ENCODE results near the gene APBA2.
"Not testable (repeated sequence)": the region's sequence is repeated elsewhere in the genome, so short reads cannot be mapped to it uniquely, and the experiment has no call there.

Gene APBA2

DNA sequence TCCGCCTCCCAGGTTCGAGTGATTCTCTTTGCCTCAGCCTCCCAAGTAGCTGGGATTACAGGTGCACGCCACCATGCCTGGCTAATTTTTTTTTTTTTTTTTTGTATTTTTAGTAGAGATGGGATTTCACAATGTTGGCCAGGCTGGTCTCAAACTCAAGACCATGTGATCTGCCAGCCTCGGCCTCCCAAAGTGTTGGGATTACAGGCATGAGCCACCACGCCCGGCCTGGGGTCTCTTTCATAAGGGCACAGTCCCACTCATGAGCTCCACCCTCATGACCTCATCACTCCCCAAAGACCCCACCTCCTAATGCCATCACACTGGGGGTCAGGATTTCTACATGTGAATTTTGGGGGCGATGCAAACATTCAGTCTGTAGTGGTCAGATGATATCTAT lies 159.4 kb downstream of the APBA2 start:
- DNase-seq = not testable (repeated sequence)

DNA sequence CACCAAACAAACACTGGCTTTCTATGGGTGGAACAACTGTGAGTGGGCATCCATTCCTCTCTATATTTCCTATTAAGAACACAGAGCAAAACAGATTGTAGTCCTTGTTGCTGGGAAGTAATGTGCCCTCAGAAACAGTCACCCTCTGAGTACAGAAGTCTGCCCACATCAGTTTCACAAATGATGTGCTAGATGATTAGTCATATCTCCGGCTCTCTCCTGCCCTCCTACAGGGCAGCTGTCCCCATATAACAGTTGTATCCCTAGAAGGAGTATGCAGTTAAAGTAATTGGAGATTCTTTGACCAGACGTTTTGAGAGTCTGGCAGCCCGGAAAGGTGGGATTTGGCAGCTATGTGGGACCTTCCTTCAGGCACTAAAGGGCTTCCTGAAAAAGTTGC lies 159.9 kb downstream of the APBA2 start:
- DNase-seq = no peak

DNA sequence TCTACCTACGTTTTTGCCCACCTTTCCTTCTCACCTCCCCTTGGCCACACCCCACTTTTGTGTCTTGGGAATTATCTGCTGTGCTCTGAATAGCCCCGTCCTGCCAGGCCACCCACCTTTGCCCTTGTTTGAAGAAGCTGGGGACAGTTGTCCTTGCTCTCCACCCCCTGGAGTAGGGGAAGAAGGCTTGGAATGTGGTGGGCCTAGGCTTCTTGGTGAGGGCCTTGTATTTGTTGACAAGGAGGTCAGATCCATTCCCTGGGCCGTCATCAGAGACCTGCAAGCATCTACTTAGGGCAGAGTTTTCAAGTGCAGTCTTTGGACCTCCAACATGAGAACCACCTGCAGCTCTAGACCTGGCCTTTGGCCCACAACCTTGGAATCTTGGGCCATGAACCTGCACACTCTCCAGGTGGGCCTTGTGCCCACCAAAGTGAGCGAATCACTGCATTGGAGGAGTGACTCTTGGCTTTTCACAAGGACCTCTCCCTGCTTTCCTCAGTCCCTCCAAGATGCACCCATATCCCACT lies 160.6 kb downstream of the APBA2 start:
- no peak for DNase-seq

GRCh38 chr15:29046977-29047376 lies 161.2 kb downstream of the APBA2 start:
- no peak for DNase-seq

DNA sequence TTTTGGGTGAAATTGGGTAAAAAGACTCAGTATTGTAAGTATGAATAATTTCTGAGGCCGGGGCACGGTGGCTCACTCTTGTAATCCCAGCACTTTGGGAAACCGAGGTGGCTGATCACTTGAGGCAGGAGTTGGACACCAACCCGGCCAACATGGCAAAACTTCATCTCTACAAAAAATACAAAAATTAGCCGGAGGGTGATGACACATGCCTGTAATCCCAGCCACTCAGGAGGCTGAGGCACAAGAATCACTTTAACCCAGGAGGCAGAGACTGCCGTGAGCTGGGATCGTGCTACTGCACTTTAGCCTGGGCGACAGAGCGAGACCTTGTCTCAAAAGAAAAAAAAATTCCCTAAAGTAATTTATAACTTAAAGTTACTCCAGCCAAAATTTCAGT lies 162.2 kb downstream of the APBA2 start:
- DNase-seq = no peak

- DNase-seq = peak; percentile 71
Measured at GRCh38 chr15:29050870-29051269, 165.1 kb downstream of the APBA2 start.

GRCh38 chr15:29051422-29051821 lies 165.6 kb downstream of the APBA2 start:
- no peak for DNase-seq

DNA sequence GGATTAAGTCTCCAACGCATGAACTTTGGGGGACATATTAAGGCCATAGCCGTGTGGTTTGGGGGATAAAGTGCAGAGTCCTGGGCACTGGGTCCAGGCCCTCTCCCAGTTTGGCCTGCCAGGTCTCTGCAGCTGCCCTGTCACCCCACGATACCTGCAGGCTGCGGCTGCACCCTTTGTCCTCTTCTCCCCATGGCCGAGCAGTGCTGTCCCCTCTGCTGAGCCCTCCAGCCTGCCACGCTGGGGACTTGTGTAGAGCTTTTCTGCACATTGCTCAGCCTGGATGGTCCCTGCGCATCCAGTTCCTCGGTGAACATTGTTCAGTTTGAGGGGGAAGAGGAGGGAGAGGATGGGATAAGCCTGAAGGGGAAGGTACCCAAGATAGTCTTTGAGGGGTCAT lies 167.2 kb downstream of the APBA2 start:
- no peak for DNase-seq

DNA sequence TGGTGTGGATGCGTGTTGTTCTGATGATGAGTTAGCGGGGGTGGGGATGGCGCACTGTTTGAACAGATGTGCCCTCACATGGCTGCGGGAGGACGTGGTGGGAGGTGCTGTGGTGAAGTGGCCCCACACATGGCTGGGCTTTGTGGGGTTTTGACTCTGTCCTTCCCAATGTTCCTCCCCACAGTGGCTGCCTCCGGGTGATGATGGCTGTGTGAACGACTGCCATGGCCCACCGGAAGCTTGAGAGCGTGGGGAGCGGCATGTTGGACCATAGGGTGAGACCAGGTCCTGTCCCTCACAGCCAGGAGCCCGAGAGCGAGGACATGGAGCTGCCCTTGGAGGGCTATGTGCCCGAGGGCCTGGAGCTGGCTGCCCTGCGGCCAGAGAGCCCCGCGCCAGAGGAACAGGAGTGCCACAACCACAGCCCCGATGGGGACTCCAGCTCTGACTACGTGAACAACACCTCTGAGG lies 167.9 kb downstream of the APBA2 start:
- DNase-seq = no peak

GRCh38 chr15:29054171-29055045 lies 168.6 kb downstream of the APBA2 start:
- no peak for DNase-seq

GRCh38 chr15:29055876-29056275 lies 170.1 kb downstream of the APBA2 start:
- DNase-seq = no peak

DNA sequence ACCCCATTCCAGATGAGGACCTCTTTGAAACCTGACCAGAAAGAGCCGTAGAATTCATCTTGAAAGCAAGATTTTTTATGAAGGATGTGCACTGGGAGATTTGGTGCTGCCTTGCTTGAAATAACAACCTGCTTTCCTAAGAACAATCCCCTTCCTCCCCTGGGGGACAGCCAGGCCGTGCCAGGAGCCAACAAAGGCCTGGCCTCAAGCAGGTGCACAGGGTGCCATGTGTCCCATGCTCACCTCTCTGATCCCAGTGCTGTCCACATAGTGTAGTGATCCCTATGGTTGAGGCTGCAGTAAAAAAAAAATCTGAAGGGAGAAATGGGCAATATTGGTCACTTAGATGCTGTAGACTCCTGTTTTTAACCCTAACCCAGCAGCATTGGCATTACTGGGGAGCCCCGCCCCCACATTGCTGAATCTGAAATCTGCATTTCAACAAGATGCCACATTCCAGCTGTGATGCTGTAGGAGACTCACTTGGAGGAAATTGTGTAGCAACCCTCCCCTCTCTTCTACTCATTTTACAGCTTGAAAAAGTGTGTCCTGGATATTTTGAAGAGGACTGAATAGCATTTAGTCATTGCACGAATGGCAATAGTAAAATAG lies 171.2 kb downstream of the APBA2 start:
- no peak for DNase-seq

DNA sequence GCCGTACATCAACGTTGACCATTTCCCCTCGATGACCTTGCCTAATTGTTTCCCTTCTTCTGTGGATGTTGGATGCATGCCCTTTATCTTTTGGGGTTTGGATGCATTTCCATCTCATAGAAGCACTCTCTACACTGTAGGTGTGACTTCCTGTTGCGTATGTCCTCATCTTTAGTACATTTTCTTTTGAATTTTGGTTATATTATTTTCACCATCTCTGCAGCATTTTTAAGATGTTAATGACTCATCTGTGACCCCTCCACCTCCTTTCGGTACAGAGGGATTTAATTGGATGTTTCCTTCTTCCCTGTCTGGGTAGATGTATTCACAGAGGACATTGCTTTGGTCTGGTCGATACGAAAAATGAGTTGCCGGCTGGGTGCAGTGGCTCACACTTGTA lies 172.1 kb downstream of the APBA2 start:
- DNase-seq = no peak

DNA sequence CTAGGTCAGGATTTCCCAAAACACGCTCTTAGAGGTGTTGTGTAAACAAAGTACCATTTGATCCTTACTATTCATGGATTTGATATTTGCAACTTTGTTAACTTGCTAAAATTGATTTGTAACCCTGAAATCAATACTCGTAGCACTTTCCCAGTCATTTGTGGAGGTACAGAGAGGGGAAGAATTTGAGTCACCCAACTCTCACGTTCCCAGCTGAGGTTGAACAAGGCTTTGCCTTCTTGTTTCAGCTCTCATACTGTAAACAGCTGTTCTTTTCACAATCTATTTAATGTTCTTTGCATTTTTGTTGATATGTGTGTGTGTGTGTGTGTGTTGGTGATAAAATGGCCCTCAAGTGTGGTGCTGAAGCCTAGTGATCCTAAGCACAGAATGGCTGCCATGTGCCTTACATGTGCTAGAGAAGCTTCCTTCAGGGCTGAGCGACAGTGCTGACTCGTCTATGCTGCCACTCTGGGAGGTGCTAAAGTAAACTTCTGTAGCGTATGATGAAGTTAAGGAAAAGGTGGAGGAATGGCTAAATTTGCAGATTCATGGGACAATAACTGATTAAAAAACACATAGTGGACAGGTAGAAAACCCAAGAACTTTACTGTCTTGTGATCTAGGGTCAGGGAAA lies 173.2 kb downstream of the APBA2 start:
- no peak for DNase-seq

DNA sequence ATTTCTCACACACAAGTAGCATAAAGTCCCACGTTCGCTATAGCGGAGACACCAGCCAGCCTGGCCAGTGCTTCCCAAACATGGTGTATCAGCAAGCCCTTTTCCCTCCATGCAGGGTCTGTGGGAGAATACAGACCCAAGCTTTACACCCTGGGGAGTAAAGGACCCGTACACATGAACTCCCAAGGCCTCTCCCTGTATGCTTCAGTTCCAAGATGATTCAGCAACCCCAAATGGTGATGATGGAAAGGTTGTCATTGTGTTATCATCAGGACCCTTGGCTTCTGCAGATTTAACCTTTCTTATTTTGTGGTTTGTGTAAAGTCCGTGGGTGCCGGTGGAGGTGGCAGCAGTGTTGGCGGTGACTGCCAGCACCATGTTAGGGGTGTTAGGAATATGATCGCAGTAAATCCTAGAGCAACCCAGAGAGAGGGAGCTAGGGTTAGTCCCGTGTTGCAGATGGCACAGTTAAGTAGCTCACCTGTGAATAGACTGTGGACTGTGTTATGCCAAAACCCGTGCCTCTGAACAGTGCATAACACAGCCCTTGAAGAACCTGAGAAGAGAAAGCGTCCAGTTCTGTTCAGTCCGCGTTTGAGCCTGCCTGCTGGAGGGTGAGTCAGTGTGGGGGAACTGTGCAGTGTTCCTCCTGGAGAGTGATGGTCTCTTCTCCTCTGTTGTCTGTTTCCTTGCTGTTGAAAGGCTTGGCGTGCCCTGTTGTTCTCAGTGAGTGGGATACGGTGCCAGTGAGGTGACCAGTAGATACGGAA lies 174.3 kb downstream of the APBA2 start:
- DNase-seq = no peak

DNA sequence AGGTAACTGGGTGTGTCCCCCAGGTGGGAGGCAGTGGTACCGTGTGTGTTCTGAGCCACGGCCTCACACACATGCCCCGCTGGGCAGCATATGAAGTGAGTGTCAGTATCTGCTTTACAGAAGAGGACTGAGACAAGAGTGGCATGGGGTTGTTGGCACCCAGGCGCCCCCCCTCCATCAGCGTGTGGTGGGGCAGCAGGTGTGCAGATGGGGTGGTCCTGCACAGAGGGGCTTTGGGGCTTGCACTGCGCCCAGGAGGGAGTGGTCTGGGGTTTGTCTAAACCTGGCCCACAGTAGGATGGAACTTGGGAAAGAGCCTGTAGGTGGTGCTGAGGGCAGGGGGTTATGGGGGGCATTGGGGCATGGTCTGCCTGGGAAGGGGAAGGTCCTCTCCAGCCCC lies 176.0 kb downstream of the APBA2 start:
- DNase-seq = no peak

GRCh38 chr15:29062179-29062591 lies 176.4 kb downstream of the APBA2 start:
- no peak for DNase-seq

GRCh38 chr15:29062626-29063025 lies 176.9 kb downstream of the APBA2 start:
- DNase-seq = no peak

DNA sequence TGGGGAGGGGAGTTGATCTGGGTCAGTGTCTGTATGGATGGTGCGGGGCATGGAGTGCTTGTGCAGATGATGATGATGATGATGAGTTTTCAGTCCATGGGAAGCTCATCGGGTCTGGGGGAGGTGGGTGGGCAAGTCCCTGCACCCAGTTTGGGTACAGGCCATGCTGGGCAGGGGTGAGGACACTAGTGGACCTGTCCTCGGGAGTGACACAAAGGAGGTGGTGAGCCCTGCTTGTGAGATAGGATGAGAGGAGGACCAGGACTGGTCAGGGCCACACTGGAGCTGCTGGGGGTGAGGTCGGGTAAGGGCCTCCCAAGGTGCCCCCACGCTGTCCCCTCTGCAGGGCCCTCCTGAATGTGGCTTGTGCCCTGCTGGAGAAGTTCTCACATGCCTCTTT lies 177.9 kb downstream of the APBA2 start:
- no peak for DNase-seq

DNA sequence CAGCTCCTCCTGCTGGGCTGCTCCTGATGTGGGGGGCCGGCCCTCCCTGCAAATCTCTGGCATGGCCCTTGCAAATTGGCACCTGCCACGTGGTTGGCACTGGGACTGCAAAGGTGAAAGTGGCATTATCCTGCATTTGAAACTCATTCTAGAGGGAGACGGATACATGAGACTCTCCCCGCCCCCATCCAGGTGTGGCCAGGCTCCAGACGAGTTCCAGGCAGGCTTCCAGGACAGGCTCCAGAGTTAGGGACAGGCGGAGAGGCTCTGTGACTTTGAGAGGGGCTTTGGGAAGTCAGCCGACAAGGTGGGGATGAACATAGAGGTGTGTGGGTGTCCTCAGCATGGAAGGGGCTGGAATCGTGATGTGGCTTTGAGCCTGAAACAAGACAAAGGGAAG lies 178.5 kb downstream of the APBA2 start:
- no peak for DNase-seq

DNA sequence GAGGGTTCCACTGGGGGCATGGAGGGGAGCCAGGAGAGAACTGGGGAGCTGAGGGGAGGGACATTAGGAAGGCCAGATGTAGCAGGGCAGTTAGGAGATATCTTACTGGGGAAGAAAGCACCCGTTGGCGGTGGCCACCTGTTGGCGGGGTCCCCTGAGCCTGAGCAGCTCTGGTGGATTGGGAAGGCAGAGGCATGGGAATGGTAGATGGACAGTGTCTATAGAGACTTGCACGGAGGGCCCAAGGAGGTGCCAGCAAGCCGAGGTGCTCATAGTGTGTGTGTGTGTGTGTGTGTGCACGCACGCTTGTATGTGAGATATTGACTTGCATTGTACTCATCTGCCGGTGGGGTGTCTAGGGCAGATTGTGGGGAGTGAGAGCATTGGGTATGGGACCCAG lies 179.0 kb downstream of the APBA2 start:
- no peak for DNase-seq

GRCh38 chr15:29065571-29065970 lies 179.8 kb downstream of the APBA2 start:
- DNase-seq = no peak

GRCh38 chr15:29066310-29066709 lies 180.5 kb downstream of the APBA2 start:
- no peak for DNase-seq
